Dermis lymphatic vessel endothelial cell (primary cell): ENCODE results near the gene LPXN. TPM values are rescaled to one million over a fixed set of nuclear protein-coding genes. Genes with fewer than 3 reads are reported as not detected.

Experiments
- total RNA-seq: library from RNA; depleted of rRNA; stranded (reverse); fragments of >200 nt; gene quantifications from 2 replicates; pipeline ENCODE4 v1.2.1, GENCODE V29; 2014

Gene LPXN
- total RNA-seq, result 2.4 and 3.0 TPM in 2 replicates

DNA sequence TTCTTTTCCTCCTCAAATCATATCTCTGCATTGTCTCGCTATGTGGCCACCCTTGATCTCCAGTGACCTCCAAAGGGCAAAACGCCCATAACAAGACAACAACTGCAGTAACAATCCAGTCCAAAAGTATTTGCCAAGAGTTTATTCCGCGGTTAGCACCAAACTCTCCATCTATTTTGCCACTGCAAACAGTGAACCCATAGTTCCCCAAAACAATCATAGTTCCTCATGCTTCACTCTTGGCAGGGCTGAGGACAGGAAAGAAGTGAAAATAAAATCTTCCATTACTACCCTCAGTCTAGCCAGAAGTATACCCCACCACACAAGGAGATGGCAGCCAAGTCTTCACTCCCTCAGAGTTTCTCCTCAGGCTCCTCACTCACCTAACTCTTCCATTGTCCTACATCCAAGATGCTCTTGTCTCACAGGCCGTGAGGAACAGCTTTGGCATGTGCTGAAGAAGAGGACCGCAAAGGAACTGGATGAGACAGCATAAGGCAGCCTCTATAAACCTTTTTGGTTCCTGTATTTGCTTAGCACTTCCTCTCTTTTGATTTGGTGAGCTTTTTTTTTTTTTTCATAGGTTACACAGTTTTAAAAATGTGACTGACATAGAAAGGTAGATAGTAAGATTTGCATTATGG lies at the start of gene LPXN:
LPXN (minus strand) TSS at position 480 of the 644 bp plus-strand sequence; CDS start at position 396, 84 bp downstream.

DNA sequence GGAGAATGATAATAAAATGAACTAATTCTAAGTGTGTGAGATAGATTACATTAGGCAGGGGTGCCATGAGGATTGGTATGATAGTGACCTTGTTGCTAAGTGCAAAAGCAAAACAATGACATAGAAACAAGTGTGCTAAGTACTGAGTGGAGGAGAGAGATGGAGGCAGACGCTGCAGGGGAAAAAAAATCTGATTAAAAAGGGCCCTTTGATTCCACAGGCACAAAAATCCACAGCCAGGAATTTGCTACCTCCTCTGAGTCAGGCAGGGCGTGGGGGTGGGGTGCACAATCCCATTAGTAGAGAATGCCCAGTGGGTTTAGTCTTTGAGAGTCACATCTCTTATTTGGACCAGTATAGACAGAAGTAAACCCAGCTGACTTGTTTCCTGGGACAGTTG lies 46.7 kb upstream of the LPXN start, which contains the start of gene CNTF:
CNTF (plus strand) TSS at position 322 of the 400 bp plus-strand sequence. CDS start 88 bp downstream, outside the sequence.

DNA sequence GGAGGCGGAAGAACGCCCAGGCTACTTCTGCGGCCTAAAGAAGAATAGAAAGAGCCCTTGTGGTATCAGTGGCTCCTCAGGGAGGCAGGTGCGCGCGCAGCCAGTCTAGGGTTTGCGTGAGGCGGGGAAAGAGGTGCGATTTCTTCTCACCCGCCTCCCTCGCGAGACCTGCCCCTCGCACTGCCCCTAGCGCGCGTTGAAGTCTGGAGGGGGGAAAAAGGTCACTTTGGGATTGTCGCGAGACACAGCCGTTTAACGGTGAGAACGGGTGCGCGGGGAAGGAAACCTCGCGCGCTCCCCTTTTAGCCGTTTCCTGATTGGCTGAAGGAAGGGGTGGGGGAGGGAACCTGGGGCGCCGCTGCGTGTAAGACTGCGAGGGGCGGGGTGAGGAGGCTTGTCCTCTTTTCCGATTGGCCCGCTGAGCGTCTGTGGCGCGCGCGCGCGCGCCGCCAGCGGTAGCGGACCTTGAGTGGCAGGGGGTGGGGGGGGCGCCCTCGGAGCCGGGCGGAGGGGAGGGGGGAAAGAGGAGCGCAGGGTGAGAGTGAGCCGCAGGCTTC lies 3.1 kb upstream of the LPXN start, which contains the start of gene ZFP91:
ZFP91 (plus strand) TSS at position 429 of the 557 bp plus-strand sequence. CDS start 219 bp downstream, outside the sequence.

DNA sequence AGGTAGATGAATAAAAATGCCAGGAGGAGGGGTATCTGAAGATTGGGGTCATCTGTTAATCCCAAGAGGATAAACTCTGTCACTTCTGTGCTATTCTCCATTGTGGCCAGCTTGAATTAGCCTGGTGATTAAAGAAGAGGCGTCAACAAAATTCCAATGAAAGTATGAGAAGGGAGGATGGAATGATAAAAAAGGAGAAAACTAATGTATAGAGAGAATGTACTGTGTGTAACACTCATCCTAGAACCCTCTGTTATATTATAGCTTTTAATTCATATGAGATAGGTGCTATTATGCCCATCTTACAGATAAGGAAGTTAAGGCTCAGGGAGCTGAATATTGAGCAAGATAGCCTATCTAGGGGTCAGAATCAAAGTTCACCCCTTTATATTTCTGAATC lies 67.7 kb downstream of the LPXN start, which contains the start of gene OR5B21:
OR5B21 (minus strand) TSS at position 101 of the 400 bp plus-strand sequence; CDS start at position 101, 0 bp downstream.

Other genes with a start within 250 kb of the LPXN start
- not detected in 2 replicates for gene OR5B17, start 216.8 kb downstream of the LPXN start, total RNA-seq
- gene OR5B3, start 169.0 kb downstream of the LPXN start, total RNA-seq, result not detected in 2 replicates
- gene OR5B2, start 147.7 kb downstream of the LPXN start, total RNA-seq, result not detected in 2 replicates
- gene OR5B12, start 133.6 kb downstream of the LPXN start, total RNA-seq, result not detected in 2 replicates
- not detected in 2 replicates for gene OR5B21, start 67.8 kb downstream of the LPXN start, total RNA-seq
- 39.3 and 39.7 TPM in 2 replicates for gene ZFP91, start 3.2 kb upstream of the LPXN start, total RNA-seq
- 1.5 and 1.6 TPM in 2 replicates for gene CNTF, start 46.8 kb upstream of the LPXN start, total RNA-seq
- gene GLYAT, start 156.1 kb upstream of the LPXN start, total RNA-seq, result not detected in 2 replicates